Coronary artery (tissue), 2 donors: Measurements from ENCODE around the gene DERL3.

Experiments
- DNase-seq: peaks from one replicate; pipeline ENCODE4 v3.0.0-alpha.2; 2017; ENCODE audit warnings: low spot score
- H3K27ac ChIP-seq, 2 donors: fragments of 200-600 bp; sonication (generic); one replicate each; pipeline ENCODE4 v1.5.1; 2016 to 2019
- H3K4me3 ChIP-seq: fragments of 200-600 bp; sonication (generic); 2 replicates; pipeline ENCODE4 v1.5.1; 2016; ENCODE audit warnings: mild to moderate bottlenecking, moderate library complexity
- TF ChIP-seq, protein P1 (sequence below): fragments of 200-600 bp; sonication (generic); IDR thresholded peaks from one replicate; pipeline ENCODE4 v1.5.1; 2019; ENCODE audit warnings: antibody characterized with exemption

The DERL3 gene

DNA sequence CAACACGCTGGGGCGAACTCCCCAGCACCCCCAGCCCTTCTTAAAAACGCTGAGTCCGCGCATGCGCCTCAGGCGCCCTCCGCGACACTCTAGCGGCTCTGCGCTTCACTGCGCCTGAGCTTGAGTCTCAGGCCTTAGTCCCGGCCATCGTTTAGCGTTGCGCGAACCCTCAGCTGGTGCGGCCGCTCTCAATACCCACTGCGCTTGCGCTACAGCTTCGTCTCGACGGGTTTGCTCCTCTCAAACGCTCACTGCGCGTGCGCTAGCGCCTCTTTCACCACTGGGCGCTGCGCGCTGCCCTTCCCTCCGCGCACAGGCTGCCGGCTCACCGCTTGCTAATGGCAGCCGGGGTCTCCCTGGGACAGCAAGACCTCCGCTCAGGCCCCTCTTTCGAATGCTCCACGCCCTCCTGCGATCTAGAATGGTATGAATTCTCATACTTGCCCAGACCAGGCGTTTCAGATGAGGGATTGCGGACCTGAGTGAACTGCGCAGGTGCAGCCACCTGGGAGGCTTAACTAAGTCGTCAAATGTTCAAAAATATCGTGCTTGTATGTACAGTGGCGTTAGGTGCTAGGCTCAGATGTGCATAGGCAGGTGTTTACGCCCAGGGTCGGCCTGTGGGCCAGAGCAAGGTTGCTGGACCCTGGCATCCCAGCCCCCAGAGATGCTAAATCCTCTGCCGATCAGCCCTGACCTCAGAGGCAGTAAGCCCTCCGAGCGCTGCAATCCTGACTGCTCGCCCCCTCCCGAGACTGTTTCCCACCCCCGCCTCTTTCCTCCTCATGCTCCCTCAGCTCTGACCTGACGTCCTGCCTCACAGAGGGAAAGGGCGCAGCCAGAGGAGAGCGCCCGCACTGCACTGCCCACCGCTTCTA is 19.0 kb upstream of the DERL3 start, which contains the start of gene SLC2A11:
Gene SLC2A11, plus strand, starts transcription at position 270 of the 878 bp plus-strand sequence. Its CDS starts 125 bp downstream, at position 395.
- peak; percentile 95 for DNase-seq
- TF ChIP-seq, protein P1, sequence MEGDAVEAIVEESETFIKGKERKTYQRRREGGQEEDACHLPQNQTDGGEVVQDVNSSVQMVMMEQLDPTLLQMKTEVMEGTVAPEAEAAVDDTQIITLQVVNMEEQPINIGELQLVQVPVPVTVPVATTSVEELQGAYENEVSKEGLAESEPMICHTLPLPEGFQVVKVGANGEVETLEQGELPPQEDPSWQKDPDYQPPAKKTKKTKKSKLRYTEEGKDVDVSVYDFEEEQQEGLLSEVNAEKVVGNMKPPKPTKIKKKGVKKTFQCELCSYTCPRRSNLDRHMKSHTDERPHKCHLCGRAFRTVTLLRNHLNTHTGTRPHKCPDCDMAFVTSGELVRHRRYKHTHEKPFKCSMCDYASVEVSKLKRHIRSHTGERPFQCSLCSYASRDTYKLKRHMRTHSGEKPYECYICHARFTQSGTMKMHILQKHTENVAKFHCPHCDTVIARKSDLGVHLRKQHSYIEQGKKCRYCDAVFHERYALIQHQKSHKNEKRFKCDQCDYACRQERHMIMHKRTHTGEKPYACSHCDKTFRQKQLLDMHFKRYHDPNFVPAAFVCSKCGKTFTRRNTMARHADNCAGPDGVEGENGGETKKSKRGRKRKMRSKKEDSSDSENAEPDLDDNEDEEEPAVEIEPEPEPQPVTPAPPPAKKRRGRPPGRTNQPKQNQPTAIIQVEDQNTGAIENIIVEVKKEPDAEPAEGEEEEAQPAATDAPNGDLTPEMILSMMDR: no peak
- H3K27ac ChIP-seq: peak within 1 kb of the TSS; percentile 90 to 96
- H3K4me3 ChIP-seq: peak within 1 kb of the TSS; percentile 77

GRCh38 chr22:23856721-23857605 is 18.2 kb upstream of the DERL3 start:
- Histone ChIP-seq H3K27ac (peak overlapping the region; percentile 90 to 96), H3K4me3 (peak overlapping the region; percentile 77)
- DNase-seq: no peak
- TF ChIP-seq, protein P1: no peak

DNA sequence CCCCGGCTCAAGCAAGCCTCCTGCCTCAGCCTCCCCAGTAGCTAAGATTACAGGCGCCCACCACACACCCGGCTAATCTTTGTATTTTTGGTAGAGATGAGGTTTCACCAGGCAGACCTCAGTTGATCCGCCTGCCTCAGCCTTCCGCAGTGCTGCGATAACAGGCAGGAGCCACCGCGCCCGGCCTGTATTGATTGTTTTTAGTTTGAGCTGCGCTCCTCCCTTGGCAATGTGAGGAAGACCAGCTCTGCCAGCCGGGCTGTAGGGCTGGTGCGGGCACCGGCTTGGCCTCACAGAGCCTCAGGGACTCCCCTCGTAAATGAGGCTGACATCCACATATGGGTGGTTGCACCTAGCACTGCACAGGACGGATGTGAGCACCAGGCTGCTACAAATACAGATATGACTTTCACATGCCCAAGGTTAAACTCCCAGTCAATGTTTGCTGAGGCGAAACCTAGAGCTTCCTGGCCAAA is 11.4 kb upstream of the DERL3 start:
- TF ChIP-seq, protein P1: no peak
- Histone ChIP-seq H3K4me3 (no peak overlapping the region), H3K27ac (no peak overlapping the region)
- no peak for DNase-seq

DNA sequence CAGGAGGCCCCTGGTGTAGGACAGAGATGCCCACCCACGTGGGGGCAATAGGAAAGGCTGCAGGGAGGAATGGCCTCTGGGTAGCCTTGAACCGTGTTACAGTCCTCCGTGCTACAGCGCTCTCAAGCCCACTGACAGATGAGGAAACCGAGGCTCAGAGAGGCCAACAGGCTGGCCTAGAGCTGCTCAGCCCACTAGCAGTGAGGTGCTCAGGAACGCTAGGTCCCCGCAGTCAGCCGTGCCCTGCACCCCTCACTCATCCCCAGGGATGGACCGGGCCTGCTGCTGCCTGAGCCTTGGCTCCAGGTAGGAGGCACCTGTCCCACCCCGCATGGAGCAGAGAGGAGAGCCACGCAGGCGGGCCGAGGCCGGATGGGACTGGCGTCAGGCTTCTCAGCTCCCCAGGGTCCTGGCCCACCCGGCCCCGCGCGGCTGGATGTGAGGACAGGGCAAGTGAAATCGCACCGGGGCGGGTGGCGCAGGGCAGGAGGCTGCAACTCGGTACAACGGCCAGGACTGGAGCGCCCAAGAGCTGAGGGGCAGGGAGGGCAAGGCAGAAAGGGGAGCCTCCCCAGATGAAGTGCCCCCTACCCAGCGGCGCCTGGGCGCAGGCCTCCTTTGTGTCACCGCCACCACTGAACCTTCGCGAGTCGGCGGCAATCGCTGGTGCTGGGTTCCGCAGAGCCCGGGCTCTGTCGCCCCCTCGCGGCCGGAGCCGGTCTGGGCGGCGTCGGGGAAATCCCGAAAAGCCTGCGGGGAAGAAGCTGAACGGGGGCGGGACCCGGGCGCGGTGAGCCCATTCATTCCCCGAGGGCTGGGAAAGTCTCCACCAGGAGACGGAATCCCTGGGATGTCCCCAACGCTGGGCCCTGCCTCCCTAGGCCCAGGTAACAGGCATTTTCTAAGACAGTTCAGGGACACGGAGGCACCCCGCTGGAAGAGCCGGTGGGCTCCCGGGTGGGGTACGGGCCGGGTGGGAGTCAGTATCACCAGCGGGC is 10.5 kb upstream of the DERL3 start:
- TF ChIP-seq, protein P1: peak; percentile 96
- H3K4me3 ChIP-seq: peak overlapping the region; percentile 49
- no peak overlapping the region for H3K27ac ChIP-seq
- DNase-seq: peak; percentile 87

DNA sequence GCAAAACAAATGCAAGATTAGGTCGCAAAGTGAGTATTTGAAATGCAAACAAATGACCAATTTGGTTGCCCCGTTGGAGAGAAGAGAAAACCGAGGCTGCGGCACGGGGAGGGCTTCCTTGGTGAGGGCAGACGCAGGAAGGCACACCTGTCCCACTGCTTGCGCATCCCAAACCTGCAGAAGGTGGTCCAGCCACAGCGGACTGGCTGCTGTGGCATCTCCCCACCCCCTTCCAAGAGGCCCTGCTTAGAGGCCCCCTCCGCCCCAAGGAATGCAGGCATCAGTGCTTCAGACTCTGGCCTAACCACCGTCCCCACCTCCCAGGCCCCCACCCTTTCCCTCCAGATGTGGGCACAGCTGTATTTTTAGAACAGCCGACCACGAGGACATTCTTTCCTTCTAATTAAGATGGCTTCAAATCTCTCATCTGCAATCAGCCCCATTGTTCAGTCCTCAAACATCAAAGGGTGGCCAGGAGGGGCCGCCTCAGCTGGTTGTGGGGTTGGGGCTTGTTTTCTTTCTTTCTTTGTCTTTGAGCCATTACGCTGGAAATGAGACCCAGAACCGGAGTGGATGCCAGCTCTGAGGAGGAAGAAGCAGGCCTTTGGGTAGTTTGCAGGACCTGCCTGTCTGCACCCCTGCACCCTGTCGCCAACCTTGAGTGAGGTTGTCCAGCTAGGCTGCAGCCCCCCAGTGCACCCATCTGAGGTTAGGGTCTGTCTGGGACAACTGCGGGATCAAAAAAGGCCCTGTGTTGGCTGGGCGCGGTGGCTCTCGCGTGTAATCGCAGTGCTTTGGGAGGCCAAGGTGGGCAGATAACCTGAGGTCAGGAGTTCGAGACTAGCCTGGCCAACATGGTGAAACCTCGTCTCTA is 9.4 kb upstream of the DERL3 start:
- no peak overlapping the region for H3K4me3 ChIP-seq
- TF ChIP-seq, protein P1: no peak
- DNase-seq: no peak
- no peak overlapping the region for H3K27ac ChIP-seq
